ENCODE data around the gene NCMAP. TPM values are rescaled to one million over a fixed set of nuclear protein-coding genes. Genes with fewer than 3 reads are reported as not detected.

NCMAP gene
- total RNA-seq, 2 donors from 2014 or later = 0.72 to 2.7 TPM

DNA sequence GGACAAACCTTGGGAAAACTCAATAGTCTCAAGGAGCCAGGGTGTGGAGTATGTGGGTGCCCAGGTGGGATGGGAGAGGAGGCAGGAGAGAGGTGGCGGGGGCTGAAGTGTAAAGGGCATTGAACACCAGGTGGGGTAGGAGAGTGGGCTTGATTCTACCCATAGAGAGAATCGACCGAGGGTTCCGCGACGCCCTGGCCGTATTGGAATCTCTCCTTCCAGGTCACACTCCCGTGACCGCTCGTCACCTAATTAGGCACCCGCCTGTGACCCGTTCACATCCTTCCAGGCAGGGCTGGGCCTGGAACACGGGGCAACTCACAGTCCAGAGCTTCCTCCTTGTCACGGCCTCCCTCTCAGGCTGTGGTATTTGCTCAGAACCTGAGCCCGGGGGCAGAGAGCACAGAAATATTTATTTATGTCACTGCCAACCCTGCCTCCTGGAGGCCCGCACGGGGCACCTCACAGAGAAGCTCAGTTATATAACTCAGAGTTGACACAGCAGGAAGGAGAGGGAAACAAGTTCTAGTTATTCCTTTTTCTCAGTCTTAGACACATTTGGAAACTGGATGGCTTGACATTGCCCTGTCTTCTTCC is 12.0 kb downstream of the NCMAP start:
- DNase-seq = peak; percentile 77
- Histone ChIP-seq H3K36me3 (no peaks in the 10 kb centered on the region), H3K4me3 (no peak overlapping the region), H3K27ac (peak overlapping the region; percentile 44), H3K4me1 (no peaks in the 10 kb centered on the region), H3K27me3 (no peaks in the 10 kb centered on the region), H3K9me3 (no peaks in the 10 kb centered on the region), H3K9ac (ENCODE audit: low read depth in 2 of 2, low read length in 2 of 2) (peak overlapping the region in 1 of 2 donors; percentile 7)
- intact Hi-C loops (cut with DNase I) = no loop called here
- TF ChIP-seq, protein P1, sequence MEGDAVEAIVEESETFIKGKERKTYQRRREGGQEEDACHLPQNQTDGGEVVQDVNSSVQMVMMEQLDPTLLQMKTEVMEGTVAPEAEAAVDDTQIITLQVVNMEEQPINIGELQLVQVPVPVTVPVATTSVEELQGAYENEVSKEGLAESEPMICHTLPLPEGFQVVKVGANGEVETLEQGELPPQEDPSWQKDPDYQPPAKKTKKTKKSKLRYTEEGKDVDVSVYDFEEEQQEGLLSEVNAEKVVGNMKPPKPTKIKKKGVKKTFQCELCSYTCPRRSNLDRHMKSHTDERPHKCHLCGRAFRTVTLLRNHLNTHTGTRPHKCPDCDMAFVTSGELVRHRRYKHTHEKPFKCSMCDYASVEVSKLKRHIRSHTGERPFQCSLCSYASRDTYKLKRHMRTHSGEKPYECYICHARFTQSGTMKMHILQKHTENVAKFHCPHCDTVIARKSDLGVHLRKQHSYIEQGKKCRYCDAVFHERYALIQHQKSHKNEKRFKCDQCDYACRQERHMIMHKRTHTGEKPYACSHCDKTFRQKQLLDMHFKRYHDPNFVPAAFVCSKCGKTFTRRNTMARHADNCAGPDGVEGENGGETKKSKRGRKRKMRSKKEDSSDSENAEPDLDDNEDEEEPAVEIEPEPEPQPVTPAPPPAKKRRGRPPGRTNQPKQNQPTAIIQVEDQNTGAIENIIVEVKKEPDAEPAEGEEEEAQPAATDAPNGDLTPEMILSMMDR (IDR thresholded peaks at IDR 0.05) = no peak

DNA sequence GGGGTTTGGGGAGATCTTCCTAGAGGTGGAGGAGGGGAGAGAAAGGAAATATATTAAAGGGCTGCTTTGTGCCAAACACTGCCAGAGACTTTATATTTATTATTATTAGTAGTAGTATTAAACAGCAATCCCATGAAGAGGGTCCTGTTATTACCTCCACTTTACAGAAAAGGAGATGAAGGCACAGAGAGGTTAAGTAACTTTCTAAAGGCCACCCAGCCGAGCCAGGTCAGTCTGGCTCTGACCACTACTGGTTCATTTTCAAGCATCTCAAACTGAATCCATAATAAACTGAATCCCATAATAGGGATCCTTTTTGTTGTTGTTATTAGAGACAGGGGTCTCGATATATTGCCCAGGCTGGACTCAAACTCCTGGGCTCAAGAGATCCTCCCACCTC is 12.6 kb downstream of the NCMAP start:
- no peaks in the 10 kb centered on the region for H3K27me3 ChIP-seq
- no peak for DNase-seq
- intact Hi-C loops (cut with DNase I) = no loop called here
- peak overlapping the region; percentile 44 for H3K27ac ChIP-seq
- no peak overlapping the region for H3K4me3 ChIP-seq
- TF ChIP-seq, protein P1 (IDR thresholded peaks at IDR 0.05) = no peak
- no peaks in the 10 kb centered on the region for H3K9me3 ChIP-seq
- no peaks in the 10 kb centered on the region for H3K4me1 ChIP-seq
- no peak overlapping the region for H3K9ac ChIP-seq (ENCODE audit: low read depth in 2 of 2, low read length in 2 of 2)
- H3K36me3 ChIP-seq = no peaks in the 10 kb centered on the region

DNA sequence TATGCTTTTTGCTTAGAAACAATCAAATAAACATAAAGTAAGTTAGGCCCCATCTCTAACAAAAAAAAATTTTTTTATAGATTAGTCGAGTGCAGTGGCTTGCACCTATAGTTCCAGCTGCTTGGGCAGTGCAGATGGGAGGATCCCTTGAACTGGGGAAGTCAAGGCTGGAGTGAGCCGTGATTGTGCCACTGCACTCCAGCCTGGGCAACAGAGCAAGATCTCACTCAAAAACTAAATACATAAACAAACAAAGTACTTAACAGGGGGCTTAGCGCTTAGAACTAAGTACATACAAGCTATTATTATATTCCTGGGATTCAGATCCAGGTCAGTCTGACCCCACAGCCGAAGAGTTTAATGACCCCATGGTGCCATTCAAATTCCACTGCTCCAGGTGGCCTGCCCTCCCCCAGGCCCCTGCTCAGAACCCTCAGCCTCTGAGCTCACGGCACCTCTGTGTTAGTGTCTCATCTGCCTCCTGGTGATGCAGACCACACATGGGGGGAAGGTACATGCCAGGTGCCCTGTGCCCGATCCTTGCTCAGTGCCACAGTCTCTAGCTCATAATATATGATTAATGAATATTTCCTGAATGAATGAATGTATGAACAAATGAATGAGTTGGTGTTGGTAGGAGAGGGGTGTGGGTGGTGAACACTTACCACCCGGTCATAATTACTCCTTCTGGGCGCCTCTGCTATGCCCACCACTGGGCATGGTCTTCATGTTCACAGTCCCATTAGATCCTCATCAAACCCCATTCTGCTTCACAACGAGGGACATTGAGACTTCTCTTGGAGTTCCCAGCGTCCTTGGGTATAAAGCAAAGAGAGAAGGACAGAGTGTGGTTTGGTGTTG is 14.6 kb downstream of the NCMAP start:
- intact Hi-C loops (cut with DNase I) = no loop called here
- Histone ChIP-seq H3K36me3 (no peaks in the 10 kb centered on the region), H3K4me1 (no peaks in the 10 kb centered on the region), H3K9me3 (no peaks in the 10 kb centered on the region), H3K4me3 (no peak overlapping the region), H3K27me3 (no peaks in the 10 kb centered on the region), H3K9ac (ENCODE audit: low read depth in 2 of 2, low read length in 2 of 2) (no peak overlapping the region), H3K27ac (no peak overlapping the region)
- no peak for DNase-seq
- TF ChIP-seq, protein P1 (IDR thresholded peaks at IDR 0.05) = no peak

DNA sequence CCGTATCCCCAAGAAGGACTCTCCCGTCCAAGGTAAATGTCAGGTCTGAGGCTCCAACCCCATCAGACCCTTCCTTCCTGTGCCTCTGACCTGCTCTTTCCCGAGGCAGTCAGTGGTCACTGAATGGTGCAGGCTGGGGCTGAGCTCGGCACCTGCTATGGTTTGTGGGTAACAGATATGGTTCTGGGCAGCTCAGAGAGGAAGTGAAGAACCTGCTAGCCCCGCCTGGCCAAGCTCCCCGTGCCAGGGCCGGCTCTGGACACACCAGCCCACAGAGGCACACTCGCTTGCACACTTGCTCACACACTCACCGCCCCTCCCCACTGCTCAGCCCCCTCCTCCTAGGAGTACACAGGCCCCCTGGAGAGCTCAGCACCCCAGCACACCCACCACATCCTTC is 16.4 kb downstream of the NCMAP start:
- TF ChIP-seq, protein P1 (IDR thresholded peaks at IDR 0.05) = no peak
- Histone ChIP-seq H3K27ac (no peak overlapping the region), H3K4me3 (no peak overlapping the region), H3K36me3 (no peaks in the 10 kb centered on the region), H3K9me3 (no peaks in the 10 kb centered on the region), H3K9ac (ENCODE audit: low read depth in 2 of 2, low read length in 2 of 2) (no peak overlapping the region), H3K4me1 (no peaks in the 10 kb centered on the region), H3K27me3 (no peaks in the 10 kb centered on the region)
- DNase-seq = no peak
- intact Hi-C loops (cut with DNase I) = no loop called here

DNA sequence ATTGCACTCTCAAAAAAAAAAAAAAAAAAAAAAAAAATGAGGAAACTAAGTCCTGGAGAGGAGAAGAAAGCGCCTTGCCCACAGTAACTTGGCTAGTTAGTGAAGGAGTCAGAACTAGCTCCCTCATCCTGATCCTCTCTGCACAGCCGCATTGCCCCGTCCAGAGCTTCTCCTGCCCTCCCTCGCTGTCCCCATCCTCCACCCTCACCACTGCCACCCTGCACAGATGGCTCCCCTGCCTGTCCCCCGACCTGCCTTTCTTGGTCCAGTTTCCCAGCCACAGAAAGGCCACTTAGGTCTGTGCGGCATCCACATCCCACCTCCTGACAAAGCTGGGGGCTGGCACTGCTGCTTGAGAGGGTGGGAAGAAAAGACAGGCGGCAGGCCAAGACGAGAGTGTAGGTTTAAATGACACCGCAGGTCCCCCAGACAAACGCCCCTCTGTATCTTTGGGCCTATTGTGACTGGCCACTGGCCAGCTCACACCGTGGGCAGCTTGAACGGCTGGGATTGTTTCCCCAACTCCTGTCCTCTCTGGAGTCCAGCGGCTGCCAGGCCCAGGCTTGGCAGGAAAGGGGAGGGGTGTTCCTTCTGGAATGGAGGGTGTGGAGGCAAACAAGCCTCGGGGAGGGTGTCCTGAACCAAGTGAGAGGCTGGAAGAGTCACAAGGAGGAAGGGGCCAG is 20.2 kb downstream of the NCMAP start:
- H3K9ac ChIP-seq (ENCODE audit: low read depth in 2 of 2, low read length in 2 of 2) = no peak overlapping the region
- no peaks in the 10 kb centered on the region for H3K9me3 ChIP-seq
- no peak overlapping the region for H3K4me3 ChIP-seq
- H3K27ac ChIP-seq = no peak overlapping the region
- no peaks in the 10 kb centered on the region for H3K36me3 ChIP-seq
- TF ChIP-seq, protein P1 (IDR thresholded peaks at IDR 0.05) = no peak
- DNase-seq = no peak
- intact Hi-C loops (cut with DNase I) = no loop called here
- H3K27me3 ChIP-seq = no peaks in the 10 kb centered on the region
- no peaks in the 10 kb centered on the region for H3K4me1 ChIP-seq
